Activated CD4-positive, CD25-positive, alpha-beta regulatory T cell treated with anti-CD3 and anti-CD28 coated beads, Interleukin-2, amount 50 U/mL, for 72 hours (primary cell): ENCODE results near the gene STXBP5L.
"Not testable (repeated sequence)": the region's sequence is repeated elsewhere in the genome, so short reads cannot be mapped to it uniquely, and the experiment has no call there.

Experiments
- DNase-seq: peaks from one replicate; pipeline ENCODE4 v3.0.0; 2021

STXBP5L gene

DNA sequence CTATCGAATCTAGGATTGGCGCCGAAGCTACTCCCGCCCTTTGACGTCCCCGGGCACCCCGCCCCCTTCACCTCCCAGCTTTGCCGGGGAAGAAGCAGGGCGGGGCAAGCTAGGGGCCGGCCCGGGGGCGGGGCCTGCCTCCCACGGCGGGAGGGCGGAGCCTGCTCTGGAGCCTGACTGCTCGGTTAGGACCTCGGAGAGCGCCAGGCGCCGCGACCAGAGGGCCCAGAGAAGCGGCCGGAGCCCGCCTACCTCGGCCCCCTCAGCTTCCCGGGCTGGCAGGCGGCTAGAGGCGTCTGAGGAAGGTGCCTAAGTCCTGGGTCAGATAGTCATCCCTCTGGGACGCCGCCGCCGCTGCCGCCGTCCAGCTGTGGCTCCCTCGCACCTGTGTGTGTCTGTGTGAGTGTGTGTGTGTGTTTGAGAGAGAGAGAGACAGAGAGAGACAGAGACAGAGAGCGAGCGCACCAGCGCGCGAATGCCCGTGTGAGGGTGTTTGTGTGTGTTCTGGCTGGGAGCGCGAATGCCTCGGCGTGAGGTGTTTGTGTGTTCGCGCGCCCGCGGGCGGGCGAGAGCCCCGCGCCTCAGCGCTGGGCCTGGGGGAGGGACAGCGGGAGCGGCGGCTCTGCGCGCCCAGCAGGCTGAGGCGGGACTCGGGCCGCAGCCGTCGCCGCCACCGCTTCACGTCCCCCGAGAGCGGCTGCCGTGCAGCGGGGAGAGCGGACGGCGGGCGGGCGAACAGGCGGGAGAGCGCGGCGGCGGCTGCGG, at the start of gene STXBP5L:
STXBP5L (plus strand) TSS at position 176 of the 765 bp plus-strand sequence. CDS start 1,374 bp downstream, outside the sequence.
- DNase-seq: peak; percentile 62

DNA sequence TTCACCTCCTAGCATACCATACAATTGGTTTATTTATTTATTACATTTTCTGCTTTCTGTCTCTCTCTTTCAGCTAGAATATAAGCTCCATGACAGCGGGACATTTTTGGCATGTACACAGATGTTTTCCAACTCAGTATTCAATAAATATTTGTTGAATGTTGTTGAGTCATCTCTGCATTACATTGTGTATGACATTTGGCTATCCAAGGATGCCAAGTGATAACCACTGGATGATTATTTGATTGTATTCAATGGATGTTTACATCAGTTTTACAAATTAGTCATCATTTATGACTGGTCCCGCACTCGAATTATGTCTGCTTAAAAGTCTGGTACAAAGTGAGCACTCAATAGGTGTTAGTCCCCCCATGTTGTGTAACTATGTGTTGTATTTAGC, 49.5 kb upstream of the STXBP5L start:
- no peak for DNase-seq

DNA sequence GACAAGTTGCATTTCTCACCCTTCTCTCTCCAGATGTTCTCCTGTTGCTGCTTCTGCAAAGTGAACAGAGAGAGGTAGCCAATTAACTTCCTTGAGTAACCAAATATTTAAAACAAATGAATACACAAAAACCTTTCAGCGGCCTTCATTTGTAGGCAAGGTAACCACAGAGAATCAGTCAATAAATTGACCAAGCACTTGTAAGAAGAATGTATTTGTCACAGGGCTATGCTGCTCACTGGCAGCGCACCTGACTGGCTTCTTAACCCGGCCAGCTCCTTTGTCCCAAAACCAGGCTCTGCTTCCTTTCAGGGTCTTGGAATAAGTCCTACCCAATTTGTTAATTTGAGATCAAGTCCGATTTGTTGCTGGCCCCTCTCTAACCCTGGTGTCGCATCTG, 43.5 kb upstream of the STXBP5L start:
- DNase-seq: no peak

DNA sequence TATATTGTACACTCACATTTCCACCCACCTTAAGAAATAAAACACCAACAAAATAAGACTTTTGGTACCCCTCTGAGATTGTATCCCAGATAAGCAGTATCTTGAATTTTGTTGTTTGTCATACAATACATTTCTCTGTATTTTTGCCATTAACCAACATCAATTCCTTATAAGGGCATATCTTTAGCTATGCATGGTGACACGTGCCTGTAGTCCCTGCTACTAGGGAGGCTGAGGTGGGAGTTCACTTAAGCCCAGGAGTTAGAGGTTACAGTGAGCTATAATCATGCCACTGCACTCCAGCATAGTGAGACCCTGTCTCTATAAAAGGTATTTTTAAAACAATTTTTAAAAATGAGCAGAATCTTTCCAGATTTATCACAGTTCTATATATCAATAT, 32.5 kb upstream of the STXBP5L start:
- DNase-seq: no peak

DNA sequence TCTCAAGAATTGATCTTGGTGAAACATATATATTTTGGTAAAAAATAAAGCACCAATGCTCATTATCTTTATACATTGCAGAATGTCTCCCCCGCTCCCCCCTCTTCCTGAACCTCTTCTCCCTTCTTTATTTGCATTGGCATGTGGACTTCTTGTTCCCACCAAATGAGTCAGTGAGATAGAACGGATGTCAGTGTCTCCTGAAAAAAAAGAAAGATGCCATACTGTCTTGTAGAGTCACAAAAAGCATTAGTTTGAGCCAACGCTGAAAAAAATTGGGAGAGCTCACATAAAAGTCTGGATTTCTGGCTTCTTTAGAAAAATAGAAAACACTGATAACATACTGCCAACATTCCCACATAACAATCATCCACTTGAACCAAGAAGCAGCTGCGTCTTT, 32.0 kb upstream of the STXBP5L start:
- DNase-seq: no peak

DNA sequence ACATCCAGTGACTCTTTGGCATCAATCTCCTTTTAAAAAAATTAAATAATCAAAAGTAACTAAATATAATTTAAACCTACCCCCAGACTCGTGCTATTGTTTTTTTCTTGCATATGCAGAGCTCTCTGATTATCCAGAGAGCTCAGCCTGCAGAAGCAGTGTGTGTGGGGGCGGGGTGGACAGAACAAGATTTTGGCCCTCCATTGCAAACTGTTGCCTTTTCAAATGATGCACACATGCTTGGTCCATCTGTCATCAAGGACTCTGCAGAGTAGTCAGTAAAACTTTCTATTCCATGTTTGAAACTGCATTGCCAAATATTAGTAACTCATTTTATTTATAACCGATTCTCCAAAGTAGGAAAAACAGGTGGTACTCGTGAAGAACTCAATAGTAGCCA, 28.6 kb upstream of the STXBP5L start:
- DNase-seq: no peak

DNA sequence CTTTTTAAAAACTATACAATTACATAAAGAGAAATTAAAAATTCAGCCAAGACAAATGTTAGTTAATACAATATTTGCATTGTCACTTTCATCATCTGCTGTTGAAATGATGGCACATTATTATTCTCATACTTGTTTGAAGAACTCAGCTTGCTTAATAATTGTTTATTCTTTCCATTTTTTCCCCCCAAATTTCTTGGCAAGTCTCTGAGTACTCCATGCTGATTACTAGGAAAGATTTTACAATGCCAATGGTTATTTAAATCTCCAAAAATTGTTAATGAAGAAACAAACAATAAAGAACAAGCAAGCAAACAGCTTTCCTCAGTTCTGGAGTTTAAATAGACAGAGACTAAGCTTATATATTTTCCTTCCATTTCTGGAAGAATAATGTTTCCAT, 15.1 kb upstream of the STXBP5L start:
- DNase-seq: no peak

DNA sequence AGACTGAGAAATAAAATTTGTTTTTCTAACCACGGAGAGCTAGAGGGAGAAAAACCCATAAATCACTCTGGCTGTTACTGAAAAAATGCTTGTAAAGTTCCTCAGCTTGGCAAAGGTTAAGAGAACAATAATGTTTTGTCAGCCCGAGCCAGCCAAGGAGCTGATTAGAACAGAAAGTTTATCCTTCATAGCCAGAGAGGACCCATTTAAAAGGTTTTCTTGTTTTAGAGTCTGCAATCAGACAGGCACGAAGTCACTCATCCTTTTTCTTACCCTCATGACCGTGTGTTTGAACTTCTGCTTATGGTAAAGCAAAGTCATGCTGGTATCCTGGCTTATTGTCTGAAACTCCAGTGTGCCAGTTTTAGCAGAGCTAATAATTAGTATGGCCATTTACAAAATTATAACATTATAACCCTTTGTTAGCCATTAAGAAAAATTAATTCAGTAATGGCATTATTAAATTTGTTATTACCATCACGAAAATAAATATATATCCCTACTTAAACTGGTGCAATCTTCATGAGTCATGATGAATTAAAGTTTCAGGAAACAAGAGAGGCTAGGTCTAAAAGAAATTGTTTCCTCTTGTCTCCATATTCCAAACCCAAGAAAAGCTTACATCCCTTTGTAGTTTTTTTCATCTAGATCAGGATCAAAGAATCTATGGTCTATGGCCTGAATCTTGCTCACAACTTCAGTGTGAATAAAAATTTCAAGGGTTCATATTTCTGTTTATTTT, 13.5 kb upstream of the STXBP5L start:
- DNase-seq: no peak

DNA sequence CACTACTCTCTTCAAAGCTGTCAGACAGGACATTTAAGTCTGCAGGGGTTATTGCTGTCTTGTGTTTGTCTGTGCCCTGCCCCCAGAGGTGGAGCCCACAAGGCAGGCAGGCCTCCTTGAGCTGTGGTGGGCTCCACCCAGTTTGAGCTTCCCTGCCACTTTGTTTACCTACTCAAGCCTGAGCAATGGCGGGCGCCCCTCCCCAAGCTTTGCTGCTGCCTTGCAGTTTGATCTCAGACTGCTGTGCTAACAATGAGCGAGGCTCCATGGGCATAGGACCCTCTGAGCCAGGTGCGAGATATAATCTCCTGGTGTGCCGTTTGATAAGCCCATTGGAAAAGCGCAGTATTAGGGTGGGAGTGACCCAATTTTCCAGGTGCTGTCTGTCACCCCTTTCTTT, 6.3 kb upstream of the STXBP5L start:
- not testable (repeated sequence) for DNase-seq

DNA sequence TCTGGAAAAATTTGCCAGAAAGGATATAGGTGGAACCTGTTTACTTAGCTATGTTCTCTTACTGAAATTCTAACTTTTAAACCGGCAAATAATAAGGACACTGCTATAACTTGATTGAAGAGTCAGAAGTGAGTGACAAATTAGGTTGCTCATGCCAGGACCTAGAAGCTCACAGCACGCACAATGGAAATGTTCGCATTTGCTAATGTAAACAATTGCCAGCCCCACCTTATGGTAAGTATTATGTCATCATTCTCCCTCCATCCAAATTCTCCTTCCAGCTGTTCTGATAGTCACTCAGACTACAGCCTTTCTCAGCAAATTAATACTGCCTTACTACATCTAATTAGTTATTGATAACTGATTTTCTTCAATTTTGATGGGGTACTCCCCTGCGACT, 4.8 kb upstream of the STXBP5L start:
- no peak for DNase-seq

DNA sequence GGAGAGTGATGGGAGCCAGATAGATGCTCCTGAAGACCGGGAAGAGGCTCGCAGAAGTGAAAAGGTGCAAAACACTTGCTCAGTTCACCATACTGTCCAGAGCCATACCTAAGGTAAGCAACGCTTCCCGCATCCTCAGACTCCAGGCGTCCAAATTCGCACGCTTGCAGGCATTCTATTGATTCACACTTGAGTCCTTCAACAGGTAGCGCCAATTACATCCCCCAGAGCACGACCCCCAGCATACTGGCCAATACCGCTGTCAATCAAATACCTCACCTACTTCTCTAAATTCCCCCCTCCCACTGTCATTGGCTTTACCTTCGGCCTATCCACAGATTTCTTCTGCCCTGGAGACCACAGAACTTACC, 361 bp upstream of the STXBP5L start:
- no peak for DNase-seq

DNA sequence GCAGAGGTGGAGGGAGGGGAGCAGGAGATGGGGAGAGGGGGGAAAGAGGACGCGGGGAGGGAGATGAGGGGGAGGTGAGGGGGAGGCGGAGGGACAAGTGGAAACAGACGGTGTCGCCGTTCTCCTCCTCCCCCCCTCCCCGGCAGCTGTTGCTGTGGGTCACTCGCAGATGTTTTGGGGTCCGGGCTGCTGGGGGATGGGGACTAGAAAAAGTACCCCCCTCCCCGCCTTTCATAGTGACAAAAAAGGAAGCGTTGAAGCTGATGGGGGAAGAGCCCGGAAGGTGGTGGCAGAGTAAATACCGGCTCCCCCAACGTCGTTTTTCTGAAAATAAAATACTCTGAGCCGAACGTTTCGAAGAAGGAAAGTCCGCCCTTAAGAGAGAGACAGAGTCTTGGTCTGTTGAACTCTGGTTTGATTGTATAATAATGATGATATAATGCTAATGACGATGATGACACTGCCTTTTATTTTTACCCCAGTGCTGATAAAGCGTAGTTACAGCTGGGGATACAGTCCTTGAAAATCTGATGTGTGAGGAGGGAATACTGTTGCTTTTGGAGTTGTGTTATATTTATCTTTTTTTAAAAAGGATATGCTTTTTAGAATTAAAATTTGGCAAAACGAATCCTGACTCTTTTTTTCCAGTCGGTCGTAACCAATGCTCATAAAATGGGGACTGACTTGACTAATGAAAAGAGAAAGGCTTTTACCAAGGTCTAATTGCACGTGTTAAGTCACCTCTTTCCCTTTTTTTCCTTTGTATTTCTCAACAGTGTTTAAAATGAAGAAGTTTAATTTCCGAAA, 993 bp downstream of the STXBP5L start:
- no peak for DNase-seq

DNA sequence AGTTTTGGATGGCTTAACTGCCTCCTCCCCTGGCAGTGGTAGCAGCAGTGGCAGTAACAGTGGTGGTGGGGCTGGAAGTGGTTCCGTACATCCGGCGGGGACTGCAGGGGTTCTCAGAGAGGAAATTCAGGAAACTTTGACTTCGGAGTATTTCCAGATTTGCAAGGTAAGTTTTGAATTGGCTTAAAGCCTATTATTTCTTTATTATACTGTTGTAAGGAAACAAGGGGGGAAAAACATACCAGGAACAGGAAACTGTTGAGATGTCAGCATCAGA, 1.5 kb downstream of the STXBP5L start:
- no peak for DNase-seq

DNA sequence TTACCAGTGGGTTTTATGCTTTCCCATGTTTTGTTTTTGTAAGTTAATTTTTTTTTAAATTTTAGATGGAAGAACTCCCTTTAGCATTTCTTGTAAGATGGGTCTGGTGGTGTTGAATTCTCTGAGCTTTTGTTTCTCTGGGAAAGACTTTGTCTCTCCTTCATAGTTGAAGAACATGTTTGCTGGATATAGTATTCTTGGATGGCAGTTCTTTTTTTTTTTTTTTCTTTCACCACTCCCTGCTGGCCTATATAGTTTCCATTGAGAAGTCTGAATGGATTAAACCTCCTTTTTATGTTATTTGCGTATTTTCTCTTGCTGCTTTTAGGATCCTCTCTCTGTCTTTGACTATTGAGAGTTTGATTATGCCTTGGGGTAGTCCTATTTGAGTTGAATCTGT, 18.1 kb downstream of the STXBP5L start:
- DNase-seq: no peak

DNA sequence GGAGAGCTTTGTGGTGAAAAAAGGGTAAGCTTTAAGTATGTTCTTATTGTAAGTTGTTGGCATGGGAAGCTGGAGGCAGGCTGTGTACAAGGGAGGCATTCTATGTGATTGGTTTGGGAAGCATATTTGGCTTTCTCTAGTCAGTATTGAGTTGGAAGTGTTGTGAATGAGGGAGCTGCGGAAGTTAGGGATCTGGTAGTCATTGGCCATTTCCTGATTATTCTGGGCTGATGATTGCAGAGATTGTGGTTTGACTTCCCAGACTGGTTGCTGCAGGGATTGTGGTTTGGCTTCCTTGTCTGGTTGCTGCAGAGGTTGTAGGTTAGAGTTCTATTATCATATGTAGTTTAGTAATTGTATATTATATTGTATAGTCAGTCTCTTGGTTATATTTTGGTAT, 21.0 kb downstream of the STXBP5L start:
- no peak for DNase-seq

DNA sequence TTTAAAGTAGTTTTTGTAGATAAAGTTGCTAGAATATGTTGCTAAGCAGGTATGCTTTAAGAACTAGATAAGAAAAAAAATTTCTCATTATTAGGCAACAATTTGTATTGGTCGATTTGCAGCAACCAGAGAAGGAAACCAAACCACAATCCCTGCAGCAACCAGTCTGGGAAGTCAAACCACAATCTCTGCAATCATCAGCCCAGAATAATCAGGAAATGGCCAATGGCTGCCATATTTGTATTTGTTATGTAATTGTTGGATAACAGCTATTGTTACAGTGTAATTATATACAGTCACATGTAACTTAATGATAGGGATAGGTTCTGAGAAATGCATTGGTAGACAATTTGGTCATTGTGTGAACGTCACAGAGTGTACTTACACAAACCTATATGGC, 23.6 kb downstream of the STXBP5L start:
- no peak for DNase-seq

DNA sequence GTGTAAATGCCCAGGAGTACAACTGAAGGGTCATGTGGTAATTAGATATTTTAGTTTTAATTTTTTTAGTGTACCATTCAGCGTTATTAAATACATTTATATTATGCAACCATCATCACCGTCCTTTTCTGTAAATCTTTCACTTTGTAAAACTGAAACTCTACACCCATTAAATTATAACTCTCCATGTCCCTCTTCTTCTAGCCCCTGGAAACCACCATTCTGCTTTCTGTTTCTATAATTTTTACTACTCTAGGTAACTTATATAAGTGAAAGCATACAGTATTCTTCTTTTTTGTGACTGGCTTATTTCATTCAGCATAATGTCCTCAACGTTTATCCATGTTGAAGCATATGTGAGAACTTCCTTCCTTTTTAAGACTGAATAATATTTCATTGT, 48.1 kb downstream of the STXBP5L start:
- DNase-seq: no peak

DNA sequence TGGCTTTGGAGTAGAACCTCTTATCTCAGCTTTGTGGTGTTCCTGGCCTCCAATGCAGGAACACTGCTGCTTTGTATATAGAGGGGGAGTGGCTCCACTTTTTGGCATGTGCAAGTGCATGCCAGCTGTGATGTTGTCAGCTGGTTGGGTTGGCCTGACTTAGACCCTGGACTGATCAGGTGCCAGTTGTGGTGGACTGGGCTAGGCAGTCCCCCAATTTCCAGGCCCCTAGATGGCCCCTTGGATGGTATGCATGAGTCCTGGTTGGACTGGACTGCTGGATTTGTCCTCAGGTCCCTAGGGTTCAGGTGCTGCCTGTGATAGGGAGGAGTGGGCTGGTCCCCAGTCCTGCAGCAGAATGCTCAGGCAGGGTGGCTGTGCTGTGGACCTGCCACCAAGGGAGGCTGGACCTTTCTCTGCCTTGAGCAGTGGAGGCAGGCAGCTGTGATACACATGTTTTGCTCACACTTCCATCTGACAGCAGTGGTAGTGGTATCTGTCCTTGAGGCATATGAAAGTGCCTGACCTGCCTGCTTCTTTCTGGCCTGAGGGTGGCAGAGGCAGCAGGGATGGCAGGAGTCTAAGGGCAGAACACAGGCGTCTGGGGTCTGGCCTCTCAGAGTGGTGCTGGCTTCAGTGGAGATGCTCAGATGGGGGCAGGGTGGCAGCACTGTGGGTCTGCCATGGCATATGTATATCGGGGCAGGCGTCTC, 74.8 kb downstream of the STXBP5L start:
- DNase-seq: no peak

DNA sequence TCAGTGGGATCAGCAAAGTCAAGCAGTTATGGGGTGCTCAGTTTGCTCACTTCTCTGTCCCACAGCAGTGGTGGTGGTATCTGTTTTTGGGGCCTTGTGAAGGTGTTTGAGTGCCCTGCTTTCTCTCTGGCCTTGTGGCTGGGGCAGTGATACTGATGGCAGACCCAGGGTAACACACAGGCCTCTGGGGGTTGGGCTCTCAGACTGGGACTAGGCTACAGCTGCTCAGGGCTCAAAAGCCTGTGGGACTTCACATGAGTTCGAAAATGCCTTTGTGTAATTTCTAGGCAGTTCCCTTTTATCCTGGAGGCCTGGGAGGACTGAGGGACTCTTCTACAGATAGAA, 75.3 kb downstream of the STXBP5L start:
- no peak for DNase-seq

DNA sequence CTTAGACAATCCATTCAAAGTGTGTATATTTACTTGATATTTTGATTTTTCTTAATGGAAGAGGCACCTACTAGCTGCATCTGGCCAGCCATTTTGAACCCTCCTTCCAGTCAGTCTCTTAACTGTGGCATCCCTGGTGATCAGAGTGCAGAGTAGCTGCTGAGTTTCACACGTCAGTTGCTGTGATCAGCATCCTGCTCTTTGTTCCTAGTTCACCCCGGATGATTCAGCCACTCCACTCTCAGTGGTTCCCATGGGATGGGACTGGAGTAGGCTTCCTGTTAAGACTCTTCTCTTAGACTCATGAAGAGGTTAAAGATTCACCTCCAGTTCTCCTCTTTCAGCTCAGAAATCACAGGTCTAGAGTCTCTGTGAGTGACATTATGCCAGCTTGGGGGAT, 75.8 kb downstream of the STXBP5L start:
- DNase-seq: no peak

DNA sequence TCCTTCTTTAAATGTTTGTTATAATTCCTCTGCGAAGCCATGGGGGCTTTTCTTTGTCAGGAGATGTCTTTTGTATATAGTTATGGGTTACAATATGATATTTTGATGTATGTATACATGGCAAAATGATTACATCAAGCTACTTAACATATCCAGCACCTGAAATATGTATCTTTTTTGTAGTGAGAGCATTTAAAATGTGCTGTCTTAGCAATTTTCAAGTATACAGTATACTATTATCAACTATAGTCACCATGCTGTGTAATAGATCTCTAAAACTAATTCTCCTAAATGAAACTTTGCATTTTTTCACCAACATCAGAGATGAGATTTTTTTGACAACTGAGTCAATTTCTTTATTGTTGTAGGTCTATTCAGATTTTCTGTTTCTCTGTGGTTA, 77.2 kb downstream of the STXBP5L start:
- no peak for DNase-seq

DNA sequence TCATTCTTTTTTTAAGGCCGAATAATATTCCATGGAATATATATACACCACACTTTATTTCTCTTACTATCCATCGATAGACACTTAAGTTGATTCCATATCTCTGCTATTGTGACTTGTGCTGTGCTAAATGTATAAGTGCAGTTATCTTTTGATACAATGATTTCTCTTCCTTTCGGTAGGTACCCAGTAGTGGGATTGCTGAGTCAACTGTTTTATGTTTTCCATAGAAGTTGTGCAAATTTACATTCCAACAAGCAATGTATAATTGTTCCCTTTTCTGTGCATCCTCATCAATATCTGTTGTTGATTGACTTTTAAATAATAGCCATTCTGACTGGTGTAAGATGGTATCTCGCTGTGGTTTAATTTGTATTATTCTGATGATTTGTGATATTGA, 81.0 kb downstream of the STXBP5L start:
- no peak for DNase-seq

DNA sequence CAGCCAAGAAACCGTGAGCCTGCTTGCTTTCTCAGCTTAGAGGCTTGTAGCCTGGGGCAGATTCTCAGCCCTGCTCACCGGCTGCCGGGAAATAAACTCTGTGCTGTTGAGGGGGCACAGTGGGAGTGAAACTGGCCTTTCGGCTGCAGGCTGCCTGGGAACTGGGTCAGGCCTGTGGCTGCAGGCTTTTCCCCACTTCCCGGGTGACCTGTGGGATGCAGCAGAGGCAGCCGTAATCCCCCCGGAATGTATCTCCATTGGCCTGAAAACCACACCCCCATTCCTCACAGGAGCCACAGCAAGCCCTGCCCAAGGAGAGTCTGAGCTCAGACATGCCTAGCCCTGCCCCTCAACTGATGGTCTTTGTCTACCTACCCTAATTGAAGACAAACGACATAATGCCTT, 110.9 kb downstream of the STXBP5L start:
- no peak for DNase-seq

DNA sequence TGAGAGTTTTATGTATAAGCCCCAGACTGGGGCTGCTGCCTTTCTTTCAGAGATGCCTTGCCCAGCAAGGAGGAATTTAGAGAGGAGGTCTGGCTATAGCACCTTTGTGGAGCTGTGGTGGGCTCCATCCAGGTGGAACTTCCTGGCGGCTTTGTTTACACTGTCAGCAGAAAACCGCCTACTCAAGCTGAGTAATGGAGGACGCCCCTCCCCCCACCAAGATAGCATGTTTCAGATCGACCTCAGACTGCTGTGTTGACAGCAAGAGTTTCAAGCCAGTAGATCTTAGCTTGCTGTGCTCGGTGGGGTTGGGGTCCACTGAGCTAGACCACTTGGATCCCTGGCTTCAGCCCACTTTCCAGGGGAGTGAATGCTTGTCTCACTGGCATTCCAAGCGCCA, 155.6 kb downstream of the STXBP5L start:
- DNase-seq: no peak
